DMS153 treated with DMSO at 0.1 percent for 48 hours (cell line): ENCODE data around the gene LRRC28.

ENCODE experiments used
- DNase-seq: peaks from one replicate; lab custom pipeline; 2025; ENCODE audit not compliant: unreplicated experiment; lab: John Stamatoyannopoulos, UW

The LRRC28 gene

DNA sequence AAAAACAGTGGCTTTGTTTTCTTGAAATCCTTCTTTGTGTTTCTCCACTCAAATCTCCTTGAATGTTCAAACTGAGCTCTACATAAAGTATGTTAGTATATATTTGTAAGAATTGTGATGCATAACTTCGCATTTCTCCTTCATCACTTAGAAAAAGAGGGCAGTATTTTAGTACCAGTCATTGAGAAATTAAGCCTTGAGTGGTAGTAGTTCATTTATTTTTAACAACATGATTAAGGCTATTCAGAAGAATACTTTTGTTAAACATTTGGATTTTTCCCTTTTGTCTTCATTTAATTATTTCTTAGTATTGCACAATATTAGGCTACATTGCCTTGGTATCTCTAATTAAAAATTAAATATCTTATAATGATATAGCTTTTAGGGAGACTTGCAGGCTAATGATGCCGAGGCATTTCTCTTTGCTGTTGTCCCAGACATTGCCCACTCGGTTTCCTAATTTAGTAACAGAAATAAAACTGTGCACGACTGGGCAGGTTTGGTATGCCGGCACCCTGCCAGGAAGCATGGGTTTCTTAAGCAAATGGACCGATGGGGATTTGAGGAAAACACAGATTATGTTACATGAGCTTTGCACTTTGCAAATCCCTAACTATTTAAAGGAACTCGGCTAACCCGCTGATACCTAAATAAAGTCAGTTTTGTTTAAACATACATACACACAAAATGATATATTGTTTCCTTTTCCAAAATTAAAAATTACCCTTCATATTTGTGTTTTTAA, 54.7 kb downstream of the LRRC28 start:
- DNase-seq: peak; percentile 2

DNA sequence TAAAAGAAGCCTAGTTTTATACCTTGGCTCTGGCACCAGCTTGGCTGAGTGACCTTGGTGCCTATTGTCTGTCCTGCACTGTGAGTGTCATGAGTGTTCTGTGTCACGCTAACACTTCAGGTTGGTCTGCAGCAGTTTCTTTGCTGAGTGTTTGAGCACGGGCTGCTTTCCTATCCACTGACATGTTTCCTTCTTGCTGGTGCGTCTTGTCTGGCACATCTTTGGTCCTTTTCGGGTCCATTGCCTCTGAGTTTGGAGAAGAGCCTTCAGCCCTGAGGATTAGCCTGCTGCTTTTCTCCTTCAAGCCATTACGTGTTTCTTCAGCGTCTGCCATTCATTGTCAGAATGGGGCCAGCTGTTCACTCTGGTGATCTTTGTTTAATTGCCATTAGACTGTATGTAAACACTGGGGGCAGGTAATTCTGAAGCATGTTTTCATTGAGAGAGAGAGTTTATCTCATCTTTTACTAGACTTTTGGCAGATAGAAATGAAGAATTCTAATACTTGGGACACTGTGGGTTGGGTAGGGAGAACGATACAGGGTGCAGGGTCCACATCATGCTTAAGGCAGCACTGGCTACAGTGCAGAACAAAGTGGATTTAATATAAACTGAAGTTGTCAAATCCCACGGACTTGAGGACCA, 55.5 kb downstream of the LRRC28 start:
- no peak for DNase-seq

DNA sequence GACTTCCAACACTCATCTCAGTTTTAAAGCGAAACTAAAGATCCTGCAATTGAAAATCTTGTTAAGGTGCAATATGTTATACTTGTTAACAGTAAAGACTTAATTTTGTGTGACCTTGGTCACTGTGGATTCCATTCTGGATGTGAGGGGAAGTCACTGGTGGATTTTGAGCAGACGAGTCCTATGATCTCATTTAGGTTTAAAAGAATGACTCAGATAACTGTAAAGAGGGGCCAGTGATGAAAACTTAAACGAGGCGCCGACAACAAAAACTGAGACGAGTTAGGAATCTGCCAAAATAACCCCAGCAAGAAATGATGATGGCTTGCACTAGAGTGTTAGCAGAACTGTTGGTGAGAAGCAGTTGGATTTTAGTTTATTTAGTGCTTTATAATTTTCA, 56.5 kb downstream of the LRRC28 start:
- DNase-seq: no peak

DNA sequence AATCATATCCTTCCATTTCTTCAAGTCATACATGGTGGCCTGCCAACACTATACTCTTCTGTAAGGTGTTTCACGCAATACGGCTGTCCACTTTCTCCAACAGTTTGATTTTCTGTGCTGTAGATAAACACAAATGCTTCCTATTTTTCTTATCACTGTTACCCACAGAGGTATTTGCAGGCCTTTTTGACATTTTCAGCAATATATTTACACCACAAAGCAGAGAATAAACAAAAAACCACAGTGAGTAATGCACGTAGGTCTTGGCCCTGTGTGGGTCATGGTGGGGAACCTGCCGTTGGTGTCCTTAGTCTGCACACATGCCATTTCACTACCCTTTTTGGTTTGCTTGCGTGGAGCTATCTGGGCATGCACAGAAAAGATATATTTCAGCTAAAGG, 59.5 kb downstream of the LRRC28 start:
- DNase-seq: no peak

DNA sequence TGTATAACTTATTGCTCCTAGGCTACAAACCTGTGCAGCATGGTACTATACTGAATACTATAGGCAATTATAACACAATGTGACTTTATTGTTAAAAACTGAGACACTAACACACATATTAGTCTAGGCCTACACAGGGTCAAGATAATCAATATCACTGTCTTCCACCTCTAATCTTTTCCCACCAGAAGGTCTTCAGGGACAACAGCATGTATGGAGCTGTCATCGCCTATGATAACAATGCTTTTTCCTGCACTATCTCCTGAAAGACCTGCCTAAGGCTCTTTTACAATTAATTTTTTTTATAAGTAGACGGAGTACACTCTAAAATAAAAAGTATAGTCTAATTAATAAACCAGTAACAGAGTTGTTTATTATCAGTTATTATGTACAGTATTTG, 60.9 kb downstream of the LRRC28 start:
- no peak for DNase-seq

DNA sequence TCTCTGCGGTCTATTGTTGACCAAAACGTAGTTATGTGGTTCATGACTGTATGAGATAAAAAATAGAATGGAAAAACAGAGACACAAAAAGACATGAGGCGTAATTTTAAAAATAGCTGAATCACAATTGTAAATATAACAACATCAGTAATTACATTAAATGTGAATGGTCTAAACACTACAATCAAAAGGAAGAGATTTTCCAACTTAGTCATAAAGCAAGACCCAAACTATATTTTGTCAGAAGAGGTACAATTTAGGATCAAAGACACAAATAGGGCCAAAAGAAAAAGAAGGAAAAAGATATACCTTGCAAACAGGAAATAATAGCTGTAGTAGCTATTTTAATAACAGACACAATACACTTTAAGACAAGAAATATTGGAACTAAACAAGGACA, 61.5 kb downstream of the LRRC28 start:
- no peak for DNase-seq

DNA sequence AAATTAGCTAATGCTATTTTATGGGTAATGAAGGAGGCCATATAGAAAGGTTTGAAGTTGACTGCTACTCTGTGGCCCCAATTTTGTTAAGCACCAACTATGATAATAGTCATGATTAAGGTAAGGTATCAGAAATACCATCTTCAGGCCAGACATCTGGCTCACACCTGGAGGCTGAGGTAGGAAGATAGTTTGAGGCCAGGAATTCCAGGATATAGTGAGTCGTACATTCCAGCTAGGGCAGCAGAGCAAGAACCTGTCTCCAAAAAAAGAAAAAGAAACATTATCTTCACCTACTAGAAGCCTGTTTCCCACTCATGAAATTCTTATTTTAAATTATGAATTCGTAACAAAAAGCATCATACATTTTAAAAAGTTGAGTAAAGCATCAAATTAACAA, 64.4 kb downstream of the LRRC28 start:
- no peak for DNase-seq

DNA sequence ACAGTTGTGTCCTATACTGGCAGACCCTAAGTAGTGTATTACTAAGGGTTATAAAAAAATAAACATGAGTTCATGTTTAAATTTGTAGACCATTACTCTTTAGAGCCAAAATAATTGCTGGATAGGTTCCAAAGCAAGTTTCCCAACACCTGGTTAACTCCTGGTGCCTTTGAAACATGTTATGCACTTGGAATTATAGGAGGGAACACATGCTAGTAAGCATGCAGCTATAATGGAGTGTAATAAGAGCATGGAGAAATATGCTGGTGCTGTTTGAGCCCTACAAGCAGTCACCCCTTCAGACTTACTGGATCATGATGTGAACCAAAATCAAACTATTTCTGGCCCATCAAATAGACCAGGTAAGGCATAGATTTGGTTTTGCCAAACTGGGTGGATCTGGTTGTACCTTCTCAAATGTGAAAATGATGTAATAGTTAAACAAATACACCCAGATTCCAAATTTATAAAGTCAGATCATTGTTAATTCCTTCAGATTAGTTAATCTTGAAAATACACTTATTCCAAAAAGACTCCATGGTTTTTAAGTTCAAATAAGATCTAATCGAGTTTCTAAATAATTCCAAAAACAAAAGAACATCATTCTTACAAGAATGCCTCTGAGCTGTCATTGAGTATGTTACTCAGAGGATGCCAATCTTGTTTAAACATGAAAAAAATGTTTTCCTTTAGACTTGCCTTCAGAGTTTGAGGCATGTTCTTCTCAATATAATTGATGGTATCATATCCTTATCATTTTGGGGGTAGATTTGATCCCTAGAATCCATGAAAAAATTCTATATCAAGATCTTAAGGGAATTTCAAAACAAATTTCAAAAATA, 69.3 kb downstream of the LRRC28 start:
- DNase-seq: no peak

DNA sequence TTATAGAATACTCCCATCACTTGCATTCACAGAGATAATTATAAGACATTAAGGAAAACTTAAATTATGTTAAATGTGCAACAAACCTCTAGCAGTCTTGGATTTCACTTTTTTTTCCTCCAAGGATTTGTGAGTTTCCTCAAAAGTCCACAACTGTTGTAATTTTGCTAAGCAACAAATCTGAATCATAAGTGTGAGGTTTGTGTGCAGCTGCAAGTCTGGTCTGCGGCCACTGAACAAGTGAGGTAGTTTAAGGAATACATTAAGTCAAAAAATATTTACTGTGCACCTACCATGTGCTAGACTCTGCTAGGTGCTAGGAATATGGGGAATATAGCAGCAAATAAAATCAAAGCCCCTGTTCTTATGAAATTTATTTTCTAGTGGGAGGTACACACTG, 70.2 kb downstream of the LRRC28 start:
- DNase-seq: no peak

DNA sequence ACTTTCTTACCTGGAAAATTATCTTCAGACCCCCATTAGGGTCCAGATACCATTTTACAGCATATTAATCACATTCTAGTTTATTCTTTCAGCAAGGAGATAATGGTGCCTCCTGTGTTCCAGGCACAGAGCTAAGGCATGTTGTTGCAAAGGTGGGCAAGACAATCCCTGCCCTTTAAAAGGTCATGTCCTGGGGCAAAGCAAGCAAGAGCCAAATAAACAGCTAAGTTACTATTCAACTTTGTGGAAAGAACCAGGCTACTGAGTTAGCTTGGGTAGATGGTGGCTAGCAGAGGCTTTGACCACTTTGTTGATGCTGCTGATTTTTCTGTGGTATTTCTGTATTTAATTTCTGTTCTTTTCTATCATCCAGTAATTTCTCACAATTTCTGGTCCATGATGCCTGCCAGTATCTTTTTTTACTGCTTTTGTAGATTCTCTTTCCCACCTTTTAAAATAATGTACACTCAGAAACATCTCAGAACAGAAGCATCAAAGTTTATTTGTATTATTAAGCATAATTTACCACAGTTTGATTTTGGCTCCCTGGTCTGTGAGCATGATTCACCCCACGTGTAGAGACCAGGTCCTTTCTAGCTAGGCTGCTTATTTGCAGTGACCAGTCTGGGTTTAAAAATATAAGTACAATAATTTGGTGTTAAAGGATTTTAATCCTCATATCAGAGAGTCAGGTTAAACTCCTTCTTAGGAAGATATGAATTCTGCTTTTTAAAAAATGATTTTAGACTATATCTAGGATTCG, 71.5 kb downstream of the LRRC28 start:
- DNase-seq: no peak

DNA sequence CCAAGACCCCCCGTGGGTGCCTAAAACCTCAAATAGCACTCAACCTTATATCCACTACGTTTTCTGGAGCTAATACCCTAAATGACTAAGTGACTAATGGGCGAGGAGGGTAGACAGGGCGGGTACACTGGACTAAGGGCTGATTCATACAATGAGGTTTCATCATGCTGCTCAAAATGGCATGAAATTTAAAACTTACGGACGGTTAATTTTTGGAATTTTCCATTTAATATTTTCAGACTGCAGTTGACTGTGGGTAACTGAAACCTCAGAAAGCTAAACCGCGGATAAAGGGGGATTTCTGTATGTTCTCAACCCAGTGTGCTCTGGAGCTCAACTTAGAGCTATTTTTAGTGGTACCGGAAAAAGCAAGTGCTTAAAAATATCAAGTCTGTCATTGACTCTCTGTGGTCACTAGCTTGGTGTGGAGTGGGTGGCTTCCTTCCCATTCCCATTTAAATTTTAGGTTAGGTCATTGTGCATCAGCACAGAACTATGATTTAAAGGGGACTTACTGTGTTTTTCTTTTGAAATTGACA, 72.9 kb downstream of the LRRC28 start:
- no peak for DNase-seq

DNA sequence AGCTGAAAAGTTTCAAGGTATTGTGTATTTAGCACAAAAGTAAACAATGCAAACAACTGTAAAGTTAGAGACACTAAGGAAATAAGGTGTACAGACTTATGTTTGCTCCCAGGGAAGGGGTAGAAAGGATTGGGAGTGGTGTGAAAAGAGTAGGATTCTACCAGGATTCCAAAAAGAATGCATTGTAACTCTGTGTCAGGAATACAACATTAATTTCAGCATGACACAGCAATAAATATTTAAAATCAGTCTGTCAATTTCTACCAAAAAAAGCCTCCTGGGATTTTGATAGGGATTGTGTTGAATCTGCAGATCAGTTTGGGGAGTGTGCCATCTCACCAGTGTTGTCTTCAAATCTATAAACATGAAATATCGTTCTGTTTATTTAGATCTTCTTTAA, 73.4 kb downstream of the LRRC28 start:
- DNase-seq: no peak

DNA sequence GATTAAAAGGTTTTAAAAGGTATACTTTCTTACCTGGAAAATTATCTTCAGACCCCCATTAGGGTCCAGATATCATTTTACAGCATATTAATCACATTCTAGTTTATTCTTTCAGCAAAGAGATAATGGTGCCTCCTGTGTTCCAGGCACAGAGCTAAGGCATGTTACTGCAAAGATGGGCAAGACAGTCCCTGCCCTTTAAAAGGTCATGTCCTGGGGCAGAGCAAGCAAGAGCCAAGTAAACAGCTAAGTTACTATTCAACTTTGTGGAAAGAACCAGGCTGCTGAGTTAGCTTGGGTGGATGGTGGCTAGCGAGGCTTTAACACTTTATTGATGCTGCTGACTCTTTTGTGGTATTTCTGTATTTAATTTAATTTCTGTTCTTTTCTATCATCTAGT, 75.0 kb downstream of the LRRC28 start:
- no peak for DNase-seq

DNA sequence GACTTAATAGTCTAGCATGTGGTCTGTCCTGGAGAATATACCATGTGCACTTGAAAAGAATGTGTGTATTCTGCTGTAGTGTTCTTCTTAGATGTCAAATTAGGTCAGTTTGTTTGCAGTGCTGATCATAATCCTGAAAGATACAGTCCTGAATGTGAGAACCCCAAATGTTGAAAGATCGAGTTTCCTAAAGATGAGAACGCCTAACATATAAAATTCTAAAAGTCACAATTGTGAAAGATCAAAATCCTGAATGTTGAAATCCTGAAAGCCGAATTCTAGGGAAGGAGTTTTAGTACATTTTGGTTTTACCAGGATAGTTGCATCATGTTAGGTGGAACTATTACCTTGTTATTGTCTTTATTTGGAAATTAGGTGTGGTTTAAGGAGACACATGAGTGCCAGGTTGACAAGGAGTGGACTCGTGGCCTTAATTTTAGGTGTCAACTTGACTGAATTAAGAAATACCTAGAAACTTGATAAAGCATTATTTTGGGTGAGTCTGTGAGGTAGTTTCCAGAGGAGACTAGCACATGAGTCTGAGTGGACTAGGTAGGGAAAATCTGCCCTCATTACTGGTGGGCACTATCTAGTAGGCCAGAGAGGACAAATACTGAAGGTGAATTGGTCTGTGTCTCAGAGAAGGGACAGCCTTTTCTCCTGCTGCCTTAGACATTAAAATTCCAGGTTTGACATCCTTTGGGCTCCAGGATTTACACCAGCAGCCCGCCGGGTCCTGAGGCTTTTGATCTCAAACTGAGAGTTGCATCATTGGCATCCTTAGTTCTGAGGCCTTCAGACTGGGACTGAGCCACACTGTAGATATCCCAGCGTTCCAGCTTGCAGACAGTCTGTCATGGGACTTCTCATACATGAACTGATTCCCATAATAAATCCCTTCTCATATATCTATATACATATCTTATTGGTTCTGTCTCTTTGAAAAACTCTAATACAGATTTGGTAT, 77.1 kb downstream of the LRRC28 start:
- no peak for DNase-seq

DNA sequence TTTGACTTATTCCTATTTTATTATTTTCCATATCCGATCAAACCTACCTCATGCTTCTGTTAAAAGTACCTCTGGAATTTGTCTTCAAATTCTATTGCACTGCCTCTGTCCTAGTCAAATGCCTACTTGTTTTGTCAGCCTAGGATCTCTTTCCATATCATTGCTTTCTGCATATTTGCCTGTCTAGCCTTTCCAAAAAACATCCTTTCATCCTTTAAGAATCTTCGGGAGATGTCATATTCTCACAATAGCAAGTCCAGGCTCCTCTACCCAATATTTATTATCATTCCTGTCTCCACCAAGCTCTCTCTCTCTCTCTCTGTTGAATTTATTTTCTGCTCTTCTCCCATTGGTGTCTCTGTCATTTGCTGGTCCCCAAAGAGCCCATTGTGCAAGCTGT, 80.1 kb downstream of the LRRC28 start:
- DNase-seq: no peak

DNA sequence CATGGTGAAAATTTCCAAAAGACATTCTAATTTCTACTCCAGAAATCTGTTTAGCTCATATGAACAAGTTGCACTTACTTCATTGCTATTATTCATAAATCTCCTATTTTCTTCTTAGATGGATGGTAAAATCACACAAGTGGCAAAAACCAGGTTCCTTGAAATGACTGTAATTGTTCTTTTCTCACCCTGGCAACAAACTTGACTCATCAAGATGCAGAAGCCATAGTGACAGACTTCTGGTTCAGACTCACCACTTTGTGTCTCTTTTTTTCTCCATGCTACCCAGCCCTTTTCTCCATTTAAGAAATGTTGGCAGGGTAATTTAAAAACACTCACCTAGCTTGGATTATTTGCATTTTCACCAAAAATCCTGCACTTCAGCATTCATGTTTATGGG, 82.1 kb downstream of the LRRC28 start:
- no peak for DNase-seq

DNA sequence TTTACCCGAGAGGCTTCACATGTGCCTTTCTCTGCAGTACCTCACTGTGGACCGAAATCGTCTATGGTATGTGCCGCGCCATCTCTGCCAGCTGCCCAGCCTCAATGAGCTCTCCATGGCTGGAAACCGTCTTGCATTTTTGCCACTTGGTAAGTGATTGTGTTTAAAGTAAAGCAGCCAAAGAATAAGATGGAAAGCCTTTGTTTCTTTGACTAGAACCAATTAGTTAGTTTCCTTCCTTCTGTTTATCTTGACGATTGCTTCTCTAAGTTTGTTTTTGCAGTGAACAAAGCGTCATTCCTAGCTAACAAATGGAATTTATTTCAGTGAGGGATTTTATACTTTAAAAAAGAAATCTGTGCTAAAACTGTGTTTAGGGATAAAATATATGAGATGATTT, 82.7 kb downstream of the LRRC28 start:
- DNase-seq: no peak

DNA sequence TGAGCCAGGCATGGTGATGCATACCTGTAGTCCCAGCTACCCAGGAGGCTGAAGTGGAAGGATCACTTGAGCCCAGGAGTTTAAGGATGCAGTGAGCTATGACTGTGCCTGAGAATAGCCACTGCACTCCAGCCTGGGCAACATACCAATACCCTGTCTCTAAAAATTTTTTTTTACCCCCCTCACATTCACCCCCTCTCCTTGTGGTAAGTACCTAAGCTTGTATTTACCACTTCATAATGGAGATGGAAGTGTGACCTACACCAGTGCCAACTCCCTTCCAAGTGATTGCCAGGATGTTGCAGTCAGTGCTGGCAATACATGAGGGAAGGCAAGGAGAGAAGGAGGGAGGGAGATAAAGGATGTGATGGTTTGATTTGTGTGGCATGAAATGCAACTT, 84.2 kb downstream of the LRRC28 start:
- no peak for DNase-seq

DNA sequence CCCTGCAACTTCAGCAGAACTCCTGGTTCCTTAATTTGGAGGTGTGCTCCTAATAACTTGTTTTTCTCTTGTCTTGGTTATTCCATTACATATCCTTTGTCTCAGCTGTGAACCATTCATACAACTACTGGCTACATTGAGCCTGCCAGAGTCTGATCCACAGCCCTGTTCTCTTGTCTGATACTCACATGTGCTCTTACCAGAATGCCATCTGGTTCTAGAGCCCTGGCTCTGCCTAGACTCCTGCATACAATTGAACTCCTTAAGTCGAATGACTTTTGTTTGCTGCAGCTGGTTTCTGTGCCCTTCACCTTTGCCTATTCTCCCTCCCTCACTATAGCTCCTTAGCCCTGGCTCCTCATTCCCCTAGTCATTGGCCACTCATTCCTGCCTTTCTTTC, 85.5 kb downstream of the LRRC28 start:
- DNase-seq: no peak

DNA sequence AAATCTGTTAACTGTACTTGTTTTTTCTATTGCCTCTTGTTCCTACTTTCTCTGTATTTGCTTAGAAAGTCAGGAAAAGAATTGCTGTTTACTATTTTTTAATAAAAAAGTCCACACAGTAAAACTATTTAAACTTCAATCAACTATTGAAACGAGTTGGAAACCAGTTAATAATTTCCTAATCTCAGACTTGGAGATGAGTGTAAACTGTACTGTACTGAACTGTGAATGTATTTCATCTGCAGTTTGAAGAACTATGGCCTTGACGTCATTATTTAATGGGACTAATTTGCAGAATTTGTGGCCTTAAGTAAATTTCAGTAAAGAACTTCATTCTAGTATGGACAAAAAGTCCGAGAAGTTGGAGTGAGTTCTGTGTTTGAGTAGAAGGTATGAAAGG, 89.1 kb downstream of the LRRC28 start:
- DNase-seq: no peak
